PC-3 (cell line): ENCODE data around the gene RTN1.

ENCODE experiments used
- CTCF ChIP-seq: fragments of 300-600 bp; sonication (generic); conservative IDR thresholded peaks from 2 replicates; pipeline ENCODE4 v1.5.1; 2017; ENCODE audit warnings: antibody characterized with exemption, low read depth, mild to moderate bottlenecking, low read length
- EZH2phosphoT487 ChIP-seq: fragments of 300-600 bp; sonication (generic); IDR thresholded peaks from 2 replicates; pipeline ENCODE4 v1.6.1; 2018; ENCODE audit warnings: mild to moderate bottlenecking, antibody characterized with exemption, low read length, borderline replicate concordance

GRCh38 chr14:59768855-59769375 lies 101.7 kb downstream of the RTN1 start:
- TF ChIP-seq CTCF (no peak), EZH2phosphoT487 (no peak)
